A549 (cell line): Measurements from ENCODE around the gene MRTFB.

Experiments used
- CEBPB ChIP-seq, 2 experiments: fragments of >200 bp in 1 of 2; sonication (Bioruptor Twin) in 1 of 2; formaldehyde crosslinking in 1 of 2; IDR thresholded peaks; 2 replicates each; pipeline ENCODE4 v1.6.1; 2012 to 2016
- HDAC2 ChIP-seq: fragments of 200-600 bp; sonication (generic); IDR thresholded peaks from 2 replicates; pipeline ENCODE4 v1.6.1; 2016
- MAFK ChIP-seq: fragments of 450-650 bp; IDR thresholded peaks from 2 replicates; pipeline ENCODE4 v1.6.1; 2014; ENCODE audit not compliant: partially characterized antibody
- NPAS2 ChIP-seq: fragments of 250-450 bp; sonication (Bioruptor Pico); IDR thresholded peaks from 2 replicates; pipeline ENCODE4 v1.8.0; 2022; ENCODE audit warnings: mild to moderate bottlenecking, moderate library complexity, borderline replicate concordance
- NR3C1 ChIP-seq: fragments of >200 bp; sonication (Bioruptor Twin); formaldehyde crosslinking; IDR thresholded peaks from 3 replicates; pipeline ENCODE4 v1.6.1; 2017
- POLR2A ChIP-seq: IDR thresholded peaks from 2 replicates; pipeline ENCODE4 v1.6.1; 2012; ENCODE audit warnings: mild to moderate bottlenecking, low read length
- SMC3 ChIP-seq: fragments of >200 bp; sonication (Bioruptor Twin); formaldehyde crosslinking; IDR thresholded peaks from 3 replicates; pipeline ENCODE4 v1.6.1; 2018; ENCODE audit warnings: inconsistent platforms
- TF ChIP-seq, protein P1 (sequence below): fragments of >200 bp; sonication (Bioruptor Twin); formaldehyde crosslinking; IDR thresholded peaks from 3 replicates; pipeline ENCODE4 v1.5.1; 2016
- TF ChIP-seq, protein P2 (sequence below): IDR thresholded peaks from 2 replicates; pipeline ENCODE4 v1.6.1; 2012

DNA sequence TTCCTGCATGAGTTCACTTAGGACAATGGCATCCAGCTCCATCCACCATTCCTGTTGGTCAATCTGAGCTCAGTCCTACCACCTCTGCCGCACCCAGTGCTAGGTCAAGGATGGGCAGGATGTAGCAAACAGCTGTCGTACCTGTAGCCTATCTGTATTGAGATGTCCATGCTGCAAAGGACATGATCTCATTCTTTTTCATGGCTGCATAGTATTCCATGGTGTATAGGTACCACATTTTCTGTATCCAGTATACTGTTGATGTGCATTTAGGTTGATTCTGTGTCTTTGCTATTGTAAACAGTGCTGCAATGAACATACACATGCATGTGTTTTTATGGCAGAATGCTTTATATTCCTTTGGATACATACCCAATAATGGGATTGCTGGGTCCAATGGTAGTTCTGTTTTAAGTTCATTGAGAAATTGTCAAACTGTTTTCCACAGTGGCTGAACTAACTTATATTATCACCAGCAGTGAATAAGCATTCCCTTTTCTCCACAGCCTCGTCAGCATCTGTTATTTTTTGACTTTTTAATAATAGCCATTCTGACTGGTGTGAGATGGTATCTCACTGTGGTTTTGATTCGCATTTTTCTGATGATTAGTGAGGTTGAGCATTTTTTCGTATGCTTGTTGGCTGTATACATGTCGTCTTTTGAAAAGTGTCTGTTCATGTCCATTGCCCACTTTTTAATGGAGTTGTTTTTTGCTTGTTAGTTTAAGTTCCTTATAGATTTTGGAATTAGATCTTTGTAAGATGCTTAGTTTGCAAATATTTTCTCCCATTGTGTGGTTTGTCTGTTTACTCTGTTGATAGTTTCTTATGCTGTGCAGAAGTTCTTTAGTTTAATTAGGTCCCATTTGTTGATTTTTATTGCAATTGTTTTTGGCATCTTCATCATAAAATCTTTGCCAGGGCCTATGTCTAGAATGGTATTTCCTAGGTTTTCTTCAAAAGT, 7.2 kb upstream of the MRTFB start:
- TF ChIP-seq CEBPB (IDR thresholded peaks at IDR 0.05): no peak
- TF ChIP-seq, protein P1, sequence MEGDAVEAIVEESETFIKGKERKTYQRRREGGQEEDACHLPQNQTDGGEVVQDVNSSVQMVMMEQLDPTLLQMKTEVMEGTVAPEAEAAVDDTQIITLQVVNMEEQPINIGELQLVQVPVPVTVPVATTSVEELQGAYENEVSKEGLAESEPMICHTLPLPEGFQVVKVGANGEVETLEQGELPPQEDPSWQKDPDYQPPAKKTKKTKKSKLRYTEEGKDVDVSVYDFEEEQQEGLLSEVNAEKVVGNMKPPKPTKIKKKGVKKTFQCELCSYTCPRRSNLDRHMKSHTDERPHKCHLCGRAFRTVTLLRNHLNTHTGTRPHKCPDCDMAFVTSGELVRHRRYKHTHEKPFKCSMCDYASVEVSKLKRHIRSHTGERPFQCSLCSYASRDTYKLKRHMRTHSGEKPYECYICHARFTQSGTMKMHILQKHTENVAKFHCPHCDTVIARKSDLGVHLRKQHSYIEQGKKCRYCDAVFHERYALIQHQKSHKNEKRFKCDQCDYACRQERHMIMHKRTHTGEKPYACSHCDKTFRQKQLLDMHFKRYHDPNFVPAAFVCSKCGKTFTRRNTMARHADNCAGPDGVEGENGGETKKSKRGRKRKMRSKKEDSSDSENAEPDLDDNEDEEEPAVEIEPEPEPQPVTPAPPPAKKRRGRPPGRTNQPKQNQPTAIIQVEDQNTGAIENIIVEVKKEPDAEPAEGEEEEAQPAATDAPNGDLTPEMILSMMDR: no peak
- TF ChIP-seq SMC3: no peak
- peak; percentile 65 for TF ChIP-seq MAFK
- TF ChIP-seq NR3C1: no peak
- TF ChIP-seq HDAC2: no peak
- TF ChIP-seq POLR2A: no peak
- TF ChIP-seq NPAS2 (CRISPR knock-in tag): no peak
- TF ChIP-seq, protein P2, sequence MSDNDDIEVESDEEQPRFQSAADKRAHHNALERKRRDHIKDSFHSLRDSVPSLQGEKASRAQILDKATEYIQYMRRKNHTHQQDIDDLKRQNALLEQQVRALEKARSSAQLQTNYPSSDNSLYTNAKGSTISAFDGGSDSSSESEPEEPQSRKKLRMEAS: no peak
